GM12801 (cell line): ENCODE results near the gene BCAT1.

Experiments used
- CTCF ChIP-seq: IDR thresholded peaks from one replicate; pipeline ENCODE4 v1.5.1; 2011; ENCODE audit warnings: control low read depth; ENCODE audit not compliant: insufficient read length; ENCODE audit errors: extremely low read depth

BCAT1 gene

GRCh38 chr12:24898606-24899005, 50.3 kb downstream of the BCAT1 start:
- TF ChIP-seq CTCF, result no peak

- TF ChIP-seq CTCF, result no peak
These were observed 50.7 kb downstream of the BCAT1 start for GRCh38 chr12:24898185-24898584.

GRCh38 chr12:24896171-24896570, 52.7 kb downstream of the BCAT1 start:
- no peak for TF ChIP-seq CTCF

- no peak for TF ChIP-seq CTCF
These were observed 53.3 kb downstream of the BCAT1 start for GRCh38 chr12:24895612-24896011.

GRCh38 chr12:24894879-24895278, 54.0 kb downstream of the BCAT1 start:
- TF ChIP-seq CTCF, result no peak

- no peak for TF ChIP-seq CTCF
These were observed 58.7 kb downstream of the BCAT1 start for GRCh38 chr12:24890048-24890803.

GRCh38 chr12:24889411-24889810, 59.5 kb downstream of the BCAT1 start:
- no peak for TF ChIP-seq CTCF
